ENCODE results near the gene NDUFAF8.
A peak's percentile ranks its signal among the peaks of the same experiment; 100 is the strongest.

The NDUFAF8 gene

GRCh38 chr17:81252326-81252986 lies 13.3 kb downstream of the NDUFAF8 start:
- no peak for TF ChIP-seq CTCF (IDR thresholded peaks at IDR 0.05; ENCODE audit: insufficient read depth, low read length, poor library complexity, severe bottlenecking)
- no peaks in the 10 kb centered on the region for H3K27me3 ChIP-seq (replicated peaks; ENCODE audit: control insufficient read depth, insufficient read depth, low read length)
- DNase-seq (ENCODE audit: extremely low read depth, insufficient read length) = no peak
- no peak overlapping the region for H3K4me3 ChIP-seq (replicated peaks; ENCODE audit: low read depth, low read length)
- H3K36me3 ChIP-seq (ENCODE audit: control insufficient read depth, insufficient read depth, low read length) = peaks cover 32% of the 10 kb centered on the region

GRCh38 chr17:81252987-81253329 lies 13.8 kb downstream of the NDUFAF8 start:
- Histone ChIP-seq H3K36me3 (ENCODE audit: control insufficient read depth, insufficient read depth, low read length) (peaks cover 36% of the 10 kb centered on the region), H3K27me3 (replicated peaks; ENCODE audit: control insufficient read depth, insufficient read depth, low read length) (no peaks in the 10 kb centered on the region), H3K4me3 (replicated peaks; ENCODE audit: low read depth, low read length) (no peak overlapping the region)
- no peak for DNase-seq (ENCODE audit: extremely low read depth, insufficient read length)
- no peak for TF ChIP-seq CTCF (IDR thresholded peaks at IDR 0.05; ENCODE audit: insufficient read depth, low read length, poor library complexity, severe bottlenecking)

- no peak for DNase-seq (ENCODE audit: extremely low read depth, insufficient read length)
These were observed 14.4 kb downstream of the NDUFAF8 start for GRCh38 chr17:81253358-81254131.

GRCh38 chr17:81254955-81255717 lies 16.0 kb downstream of the NDUFAF8 start:
- peak; percentile 8 for TF ChIP-seq CTCF (IDR thresholded peaks at IDR 0.05; ENCODE audit: insufficient read depth, low read length, poor library complexity, severe bottlenecking)
- peaks cover 45% of the 10 kb centered on the region for H3K36me3 ChIP-seq (ENCODE audit: control insufficient read depth, insufficient read depth, low read length)
- no peak overlapping the region for H3K4me3 ChIP-seq (replicated peaks; ENCODE audit: low read depth, low read length)
- H3K27me3 ChIP-seq (replicated peaks; ENCODE audit: control insufficient read depth, insufficient read depth, low read length) = no peaks in the 10 kb centered on the region
- DNase-seq (ENCODE audit: extremely low read depth, insufficient read length) = no peak

More at GRCh38 chr17:81253358-81254131, 14.4 kb downstream of the NDUFAF8 start:
- Histone ChIP-seq H3K27me3 (replicated peaks; ENCODE audit: control insufficient read depth, insufficient read depth, low read length) (no peaks in the 10 kb centered on the region), H3K36me3 (ENCODE audit: control insufficient read depth, insufficient read depth, low read length) (peaks cover 37% of the 10 kb centered on the region), H3K4me3 (replicated peaks; ENCODE audit: low read depth, low read length) (no peak overlapping the region)
- TF ChIP-seq CTCF (IDR thresholded peaks at IDR 0.05; ENCODE audit: insufficient read depth, low read length, poor library complexity, severe bottlenecking) = peak; percentile 70

GRCh38 chr17:81256616-81257015 lies 17.5 kb downstream of the NDUFAF8 start:
- no peak for TF ChIP-seq CTCF (IDR thresholded peaks at IDR 0.05; ENCODE audit: insufficient read depth, low read length, poor library complexity, severe bottlenecking)
- DNase-seq (ENCODE audit: extremely low read depth, insufficient read length) = no peak
- H3K36me3 ChIP-seq (ENCODE audit: control insufficient read depth, insufficient read depth, low read length) = peaks cover 49% of the 10 kb centered on the region
- no peak overlapping the region for H3K4me3 ChIP-seq (replicated peaks; ENCODE audit: low read depth, low read length)
- H3K27me3 ChIP-seq (replicated peaks; ENCODE audit: control insufficient read depth, insufficient read depth, low read length) = no peaks in the 10 kb centered on the region

Data from GM06990 (cell line).